ENCODE results near the gene KCNH1.

DNA sequence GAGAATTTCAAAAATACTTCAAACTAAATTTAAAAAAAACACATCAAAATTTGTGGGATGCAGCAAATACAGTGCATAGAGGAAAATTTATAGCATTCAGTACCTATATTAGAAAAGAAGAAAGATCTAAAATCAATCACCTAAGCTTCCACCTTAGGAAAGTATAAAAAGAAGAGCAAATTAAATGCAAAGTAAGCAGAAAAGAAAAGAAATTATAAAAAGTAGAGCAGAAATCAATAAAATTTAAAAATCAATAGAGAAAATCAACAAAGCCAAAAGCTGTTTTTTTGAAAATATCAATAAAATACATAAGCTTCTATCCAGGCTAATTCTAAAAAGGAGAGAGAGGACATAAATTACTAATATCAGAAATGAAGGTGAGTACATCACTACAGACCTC is 255.4 kb downstream of the KCNH1 start:
- TF ChIP-seq GABPA (IDR thresholded peaks at IDR 0.05 in 1 of 2, conservative IDR thresholded peaks at IDR 0.05 in 1 of 2) (no peak), FOXA1 (IDR thresholded peaks at IDR 0.05) (no peak), TAF1 (conservative IDR thresholded peaks at IDR 0.05) (no peak), EGR1 (IDR thresholded peaks at IDR 0.05; ENCODE audit: low read depth in 2 of 2) (no peak), JUND (IDR thresholded peaks at IDR 0.05) (no peak), NR2F2 (IDR thresholded peaks at IDR 0.05) (no peak)
- TF ChIP-seq, protein P1, sequence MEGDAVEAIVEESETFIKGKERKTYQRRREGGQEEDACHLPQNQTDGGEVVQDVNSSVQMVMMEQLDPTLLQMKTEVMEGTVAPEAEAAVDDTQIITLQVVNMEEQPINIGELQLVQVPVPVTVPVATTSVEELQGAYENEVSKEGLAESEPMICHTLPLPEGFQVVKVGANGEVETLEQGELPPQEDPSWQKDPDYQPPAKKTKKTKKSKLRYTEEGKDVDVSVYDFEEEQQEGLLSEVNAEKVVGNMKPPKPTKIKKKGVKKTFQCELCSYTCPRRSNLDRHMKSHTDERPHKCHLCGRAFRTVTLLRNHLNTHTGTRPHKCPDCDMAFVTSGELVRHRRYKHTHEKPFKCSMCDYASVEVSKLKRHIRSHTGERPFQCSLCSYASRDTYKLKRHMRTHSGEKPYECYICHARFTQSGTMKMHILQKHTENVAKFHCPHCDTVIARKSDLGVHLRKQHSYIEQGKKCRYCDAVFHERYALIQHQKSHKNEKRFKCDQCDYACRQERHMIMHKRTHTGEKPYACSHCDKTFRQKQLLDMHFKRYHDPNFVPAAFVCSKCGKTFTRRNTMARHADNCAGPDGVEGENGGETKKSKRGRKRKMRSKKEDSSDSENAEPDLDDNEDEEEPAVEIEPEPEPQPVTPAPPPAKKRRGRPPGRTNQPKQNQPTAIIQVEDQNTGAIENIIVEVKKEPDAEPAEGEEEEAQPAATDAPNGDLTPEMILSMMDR (IDR thresholded peaks at IDR 0.05; ENCODE audit: low read depth, low read length, missing input control) = no peak
- TF ChIP-seq, protein P2, sequence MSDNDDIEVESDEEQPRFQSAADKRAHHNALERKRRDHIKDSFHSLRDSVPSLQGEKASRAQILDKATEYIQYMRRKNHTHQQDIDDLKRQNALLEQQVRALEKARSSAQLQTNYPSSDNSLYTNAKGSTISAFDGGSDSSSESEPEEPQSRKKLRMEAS (IDR thresholded peaks at IDR 0.05) = no peak
- TF ChIP-seq, protein P3, sequence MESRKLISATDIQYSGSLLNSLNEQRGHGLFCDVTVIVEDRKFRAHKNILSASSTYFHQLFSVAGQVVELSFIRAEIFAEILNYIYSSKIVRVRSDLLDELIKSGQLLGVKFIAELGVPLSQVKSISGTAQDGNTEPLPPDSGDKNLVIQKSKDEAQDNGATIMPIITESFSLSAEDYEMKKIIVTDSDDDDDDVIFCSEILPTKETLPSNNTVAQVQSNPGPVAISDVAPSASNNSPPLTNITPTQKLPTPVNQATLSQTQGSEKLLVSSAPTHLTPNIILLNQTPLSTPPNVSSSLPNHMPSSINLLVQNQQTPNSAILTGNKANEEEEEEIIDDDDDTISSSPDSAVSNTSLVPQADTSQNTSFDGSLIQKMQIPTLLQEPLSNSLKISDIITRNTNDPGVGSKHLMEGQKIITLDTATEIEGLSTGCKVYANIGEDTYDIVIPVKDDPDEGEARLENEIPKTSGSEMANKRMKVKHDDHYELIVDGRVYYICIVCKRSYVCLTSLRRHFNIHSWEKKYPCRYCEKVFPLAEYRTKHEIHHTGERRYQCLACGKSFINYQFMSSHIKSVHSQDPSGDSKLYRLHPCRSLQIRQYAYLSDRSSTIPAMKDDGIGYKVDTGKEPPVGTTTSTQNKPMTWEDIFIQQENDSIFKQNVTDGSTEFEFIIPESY (IDR thresholded peaks at IDR 0.05) = no peak
